ENCODE results near the gene TYW1B.
"Not testable (repeated sequence)": the region's sequence is repeated elsewhere in the genome, so short reads cannot be mapped to it uniquely, and the experiment has no call there.

TYW1B gene, protein sequence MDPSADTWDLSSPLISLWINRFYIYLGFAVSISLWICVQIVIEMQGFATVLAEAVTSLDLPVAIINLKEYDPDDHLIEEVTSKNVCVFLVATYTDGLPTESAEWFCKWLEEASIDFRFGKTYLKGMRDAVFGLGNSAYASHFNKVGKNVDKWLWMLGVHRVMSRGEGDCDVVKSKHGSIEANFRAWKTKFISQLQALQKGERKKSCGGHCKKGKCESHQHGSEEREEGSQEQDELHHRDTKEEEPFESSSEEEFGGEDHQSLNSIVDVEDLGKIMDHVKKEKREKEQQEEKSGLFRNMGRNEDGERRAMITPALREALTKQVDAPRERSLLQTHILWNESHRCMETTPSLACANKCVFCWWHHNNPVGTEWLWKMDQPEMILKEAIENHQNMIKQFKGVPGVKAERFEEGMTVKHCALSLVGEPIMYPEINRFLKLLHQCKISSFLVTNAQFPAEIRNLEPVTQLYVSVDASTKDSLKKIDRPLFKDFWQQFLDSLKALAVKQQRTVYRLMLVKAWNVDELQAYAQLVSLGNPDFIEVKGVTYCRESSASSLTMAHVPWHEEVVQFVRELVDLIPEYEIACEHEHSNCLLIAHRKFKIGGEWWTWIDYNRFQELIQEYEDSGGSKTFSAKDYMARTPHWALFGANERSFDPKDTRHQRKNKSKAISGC

DNA sequence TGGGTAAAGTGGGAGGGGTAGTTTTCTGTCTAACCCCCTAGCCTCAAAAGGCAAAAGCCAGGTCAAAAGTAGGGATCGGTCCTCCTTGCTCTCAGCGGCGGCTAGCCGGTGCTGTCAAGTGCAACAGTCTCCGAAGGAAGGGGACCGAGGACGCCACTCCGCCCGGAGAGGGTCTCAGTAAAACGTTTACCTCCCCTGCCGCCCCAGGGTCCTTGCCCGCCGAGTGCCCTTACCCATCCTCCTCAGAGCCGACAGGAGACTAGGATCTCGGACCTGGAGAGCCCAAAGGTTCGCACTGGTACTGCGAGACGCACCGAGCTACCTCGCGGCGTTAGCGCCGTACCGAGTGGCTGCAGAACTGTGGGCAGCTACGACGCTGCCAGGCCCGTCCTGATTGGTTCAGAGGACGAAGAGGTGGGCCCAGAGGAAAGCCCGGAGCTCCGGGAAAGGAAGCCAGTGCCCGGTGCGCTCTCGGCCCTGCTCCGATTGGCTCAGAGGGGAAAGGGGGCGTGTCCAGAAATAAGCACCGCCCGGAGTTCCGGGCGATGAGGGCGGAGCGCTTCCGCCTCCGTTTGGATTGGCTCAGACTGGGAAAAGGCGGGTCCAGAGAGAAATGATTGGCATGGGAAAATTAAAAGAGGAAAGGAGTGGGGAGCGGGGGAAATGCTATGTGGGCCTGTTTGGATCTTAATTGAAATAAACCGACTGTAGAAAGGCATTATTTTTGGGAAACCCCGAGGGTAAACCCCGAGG is at the start of gene TYW1B:
TYW1B (minus strand) TSS at position 362 of the 753 bp plus-strand sequence; CDS start at position 237, 125 bp downstream.
- peak; percentile 98 for DNase-seq (ENCODE audit: low read depth, low spot score)

DNA sequence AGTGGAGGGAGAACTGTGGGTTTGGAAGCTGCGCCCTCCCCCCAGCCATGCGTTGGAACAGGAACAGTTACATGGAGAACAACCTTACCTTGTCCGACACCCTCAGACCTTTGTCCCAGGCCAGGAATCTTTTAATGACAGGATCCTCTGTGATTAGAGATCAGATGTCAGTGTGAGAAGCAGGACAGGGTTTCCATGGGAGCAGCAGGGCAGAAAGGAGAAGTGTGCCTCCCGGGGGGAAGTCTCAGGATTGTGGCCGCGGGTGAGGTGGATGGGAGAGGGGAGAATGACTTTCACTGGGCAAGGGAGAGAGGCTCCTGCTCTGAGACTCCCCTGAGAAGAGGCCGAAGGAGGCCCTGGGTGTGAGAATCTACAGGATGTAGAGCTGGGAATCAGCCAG is 39.6 kb upstream of the TYW1B start:
- not testable (repeated sequence) for DNase-seq (ENCODE audit: low read depth, low spot score)

DNA sequence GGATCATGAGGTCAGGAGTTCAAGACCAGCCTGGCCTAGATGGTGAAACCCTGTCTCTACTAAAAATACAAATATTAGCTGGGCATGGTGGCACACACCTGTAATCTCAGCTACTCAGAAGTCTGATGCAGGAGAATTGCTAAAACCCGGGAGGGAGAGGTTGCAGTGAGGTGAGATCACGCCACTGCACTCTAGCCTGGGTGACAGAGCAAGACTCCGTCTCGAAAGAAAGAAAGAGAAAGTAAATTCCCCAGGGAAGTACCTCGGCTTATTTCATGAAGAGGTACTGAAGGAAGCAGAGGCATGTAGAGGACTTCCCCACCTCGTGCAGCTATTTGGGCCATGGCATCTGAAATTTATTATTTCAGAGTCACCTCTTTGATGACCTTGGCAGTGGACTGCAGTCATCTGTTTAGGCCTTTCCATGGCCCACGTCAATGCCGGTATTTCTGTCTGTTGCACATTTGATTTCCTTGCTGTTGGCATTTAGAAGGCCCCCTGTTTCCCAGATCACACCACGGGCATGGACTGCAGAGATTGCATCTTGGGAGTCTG is 30.9 kb upstream of the TYW1B start:
- not testable (repeated sequence) for DNase-seq (ENCODE audit: low read depth, low spot score)

DNA sequence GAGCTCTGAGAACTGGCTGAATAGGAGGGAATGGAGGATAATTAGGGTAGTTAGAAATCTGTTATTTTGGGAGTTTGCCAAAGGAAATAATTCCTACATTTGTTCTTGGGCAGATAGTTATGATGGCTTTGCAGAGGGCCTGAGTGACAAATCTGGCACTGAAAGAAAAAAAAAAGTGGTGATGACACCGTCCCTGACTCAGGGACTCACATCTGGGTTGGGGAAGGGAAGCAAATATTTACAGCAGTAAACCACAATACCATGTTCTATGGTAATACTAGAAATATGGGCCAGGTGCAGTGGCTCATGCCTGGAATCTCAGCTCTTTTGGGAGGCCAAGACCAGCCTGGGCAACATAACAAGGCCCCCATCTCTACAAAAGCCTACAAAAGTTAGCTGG is 29.9 kb upstream of the TYW1B start:
- not testable (repeated sequence) for DNase-seq (ENCODE audit: low read depth, low spot score)

DNA sequence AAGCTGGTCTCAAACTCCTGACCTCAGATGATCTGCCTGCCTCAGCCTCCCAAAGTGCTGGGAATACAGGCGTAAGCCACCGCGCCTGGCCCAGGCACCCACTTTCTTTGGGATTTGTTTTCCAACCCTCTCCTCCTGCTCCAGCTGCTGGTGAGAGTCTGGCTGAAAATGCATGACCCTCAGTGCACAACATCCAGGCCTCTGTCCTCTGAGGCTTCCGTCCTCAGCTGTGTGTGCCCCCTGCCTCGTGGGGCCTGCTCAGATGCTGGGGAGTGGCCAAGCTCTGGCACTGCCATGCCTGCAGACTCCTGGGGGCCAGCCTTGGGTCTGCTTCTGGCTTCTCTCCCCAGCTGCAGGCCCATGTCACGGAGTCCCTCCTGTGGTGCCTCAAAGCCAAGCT is 27.3 kb upstream of the TYW1B start:
- DNase-seq (ENCODE audit: low read depth, low spot score) = not testable (repeated sequence)

DNA sequence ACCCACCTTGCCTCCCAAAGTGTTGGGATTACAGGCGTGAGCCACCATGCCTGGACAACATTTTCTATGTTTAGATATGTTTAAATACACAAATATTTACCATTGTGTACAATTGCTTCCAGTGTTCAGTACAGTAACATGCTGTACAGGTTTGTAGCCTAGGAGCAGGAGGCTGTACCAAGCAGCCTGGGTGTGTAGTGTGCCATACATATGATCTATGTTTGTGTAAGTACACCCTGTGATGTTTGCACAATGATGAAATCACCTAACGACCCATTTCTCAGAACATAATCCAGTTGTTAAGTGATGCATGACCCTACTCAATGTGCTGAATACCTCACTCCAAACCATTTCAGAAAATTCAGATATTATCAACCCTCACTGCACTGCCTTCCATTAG is 24.9 kb upstream of the TYW1B start:
- DNase-seq (ENCODE audit: low read depth, low spot score) = not testable (repeated sequence)

DNA sequence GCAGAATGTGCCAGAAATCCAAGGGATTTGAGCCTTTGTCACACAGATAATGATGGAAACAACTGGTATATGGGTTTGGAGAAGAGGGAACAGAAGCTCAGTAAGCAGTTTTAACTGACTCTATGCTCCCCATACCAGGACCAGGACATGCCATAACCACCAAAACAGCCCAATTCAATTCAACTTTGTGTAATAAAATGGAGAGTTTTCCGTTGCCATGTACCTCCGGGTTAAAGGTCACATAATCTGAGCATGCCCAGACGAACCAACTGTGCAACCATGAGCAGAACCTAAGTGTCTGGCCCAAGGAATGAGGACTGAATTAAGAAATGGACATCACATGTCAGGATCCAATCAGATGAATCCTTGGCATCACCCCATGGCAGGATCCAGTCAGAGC is 22.7 kb upstream of the TYW1B start:
- DNase-seq (ENCODE audit: low read depth, low spot score) = not testable (repeated sequence)

DNA sequence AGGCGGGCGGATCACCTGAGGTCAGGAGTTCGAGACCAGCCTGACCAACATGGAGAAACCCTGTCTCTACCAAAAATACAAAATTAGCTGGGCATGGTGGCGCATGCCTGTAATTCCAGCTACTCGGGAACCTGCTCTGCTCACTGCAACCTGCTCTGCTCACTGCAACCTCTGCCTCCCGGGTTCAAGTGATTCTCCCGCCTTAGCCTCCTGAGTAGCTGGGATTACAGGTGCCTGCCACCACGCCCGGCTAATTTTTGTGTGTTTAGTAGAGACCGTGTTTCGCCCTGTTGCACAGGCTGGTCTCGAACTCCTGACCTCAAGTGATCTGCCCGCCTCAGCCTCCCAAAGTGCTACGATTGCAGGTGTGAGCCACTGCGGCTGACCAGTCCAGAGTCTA is 16.1 kb upstream of the TYW1B start:
- DNase-seq (ENCODE audit: low read depth, low spot score) = not testable (repeated sequence)

DNA sequence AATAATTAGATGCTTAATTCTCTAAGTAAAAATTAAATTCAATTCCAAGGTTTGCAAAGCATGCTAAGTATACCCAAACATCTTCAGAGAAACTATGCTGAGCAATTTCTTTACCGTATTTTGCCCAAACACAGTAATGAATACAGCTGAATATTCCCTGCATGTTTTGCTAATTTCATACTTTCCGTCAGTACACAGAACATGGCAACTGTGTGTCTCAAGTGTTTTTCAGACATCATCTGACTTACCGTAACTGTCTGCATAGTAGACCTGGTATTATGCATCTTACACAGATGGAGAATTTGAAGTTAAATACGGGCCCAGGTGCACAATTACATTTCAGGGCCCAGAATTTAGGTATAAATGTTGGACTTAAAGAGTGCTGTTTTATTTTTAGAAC is 15.2 kb upstream of the TYW1B start:
- DNase-seq (ENCODE audit: low read depth, low spot score) = not testable (repeated sequence)

DNA sequence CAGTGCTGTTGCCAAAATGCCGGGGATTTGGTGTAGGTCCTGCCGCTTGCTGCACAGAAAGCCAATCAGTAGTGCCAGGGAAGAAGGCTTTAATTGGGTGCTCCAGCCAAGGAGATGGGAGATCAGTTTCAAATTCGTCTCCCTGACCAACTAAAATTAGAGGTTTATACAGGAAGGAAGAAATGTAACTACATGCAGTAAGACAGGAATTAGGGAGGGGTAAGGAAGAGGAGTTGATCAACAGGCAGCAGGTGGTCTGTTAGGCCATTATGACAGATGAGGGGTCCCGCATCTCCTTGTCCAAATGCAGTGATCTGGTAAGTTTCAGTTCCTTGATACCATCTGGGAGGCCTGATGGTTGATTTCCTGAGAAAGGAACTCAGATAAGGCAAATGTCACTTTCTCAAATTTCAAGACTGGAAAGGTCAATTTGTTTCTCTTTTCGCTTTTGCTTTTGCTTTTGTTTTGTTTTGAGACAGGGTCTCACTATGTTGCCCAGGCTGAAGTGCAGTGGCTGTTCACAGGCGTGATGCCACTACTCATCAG is 13.0 kb upstream of the TYW1B start:
- not testable (repeated sequence) for DNase-seq (ENCODE audit: low read depth, low spot score)

DNA sequence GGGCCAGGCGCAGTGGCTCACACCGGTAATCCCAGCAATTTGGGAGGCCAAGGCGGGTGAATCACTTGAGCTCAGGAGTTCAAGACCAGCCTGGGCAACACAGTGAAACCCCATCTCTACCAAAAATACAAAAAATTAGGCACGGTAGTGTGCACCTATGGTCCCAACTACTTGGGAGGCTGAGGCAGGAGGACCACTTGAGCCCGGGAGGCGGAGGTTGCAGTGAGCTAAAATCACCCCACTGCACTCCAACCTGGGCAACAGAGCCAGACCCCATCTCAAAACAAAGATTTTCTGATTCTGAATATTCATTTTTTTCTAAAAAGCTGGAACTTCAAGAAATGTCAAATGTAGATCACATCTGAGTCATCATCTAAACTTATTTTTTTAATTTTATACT is 10.3 kb upstream of the TYW1B start:
- DNase-seq (ENCODE audit: low read depth, low spot score) = not testable (repeated sequence)

DNA sequence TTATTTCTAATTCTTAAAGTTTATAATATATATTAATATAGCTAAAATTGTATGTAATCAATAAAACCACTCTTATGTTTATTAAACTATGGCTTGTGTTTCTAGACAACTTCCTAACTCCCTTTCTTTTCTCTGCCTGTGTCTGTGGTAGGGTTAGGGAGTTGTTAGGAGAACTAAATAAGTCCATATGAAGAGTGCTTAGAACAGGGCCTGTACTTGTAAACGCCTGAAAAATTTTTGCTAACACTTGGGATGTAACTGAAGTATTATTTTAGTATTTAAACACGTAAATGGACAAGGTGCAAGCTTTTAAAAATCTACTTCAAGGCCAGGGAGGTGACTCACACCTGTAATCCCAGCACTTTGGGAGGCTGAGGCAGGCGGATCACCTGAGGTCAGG is 9.3 kb upstream of the TYW1B start:
- DNase-seq (ENCODE audit: low read depth, low spot score) = not testable (repeated sequence)

DNA sequence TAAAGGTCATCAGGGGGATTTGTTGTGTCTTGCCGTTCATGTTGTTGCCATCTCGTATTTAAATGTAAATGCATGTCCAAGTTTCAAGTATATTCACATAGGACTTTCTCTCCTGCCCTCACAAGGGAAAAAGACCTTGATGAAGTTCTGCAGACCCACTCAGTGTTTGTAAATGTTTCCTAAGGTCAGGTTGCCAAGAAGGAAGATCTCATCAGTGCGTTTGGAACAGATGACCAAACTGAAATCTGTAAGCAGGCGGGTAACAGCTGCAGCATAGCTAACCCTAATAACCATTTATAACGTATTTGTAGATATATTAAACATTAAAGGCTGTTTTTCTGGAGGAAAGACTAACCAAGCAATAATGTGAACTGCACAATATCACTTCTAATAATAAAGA is 2.6 kb upstream of the TYW1B start:
- peak; percentile 8 for DNase-seq (ENCODE audit: low read depth, low spot score)

DNA sequence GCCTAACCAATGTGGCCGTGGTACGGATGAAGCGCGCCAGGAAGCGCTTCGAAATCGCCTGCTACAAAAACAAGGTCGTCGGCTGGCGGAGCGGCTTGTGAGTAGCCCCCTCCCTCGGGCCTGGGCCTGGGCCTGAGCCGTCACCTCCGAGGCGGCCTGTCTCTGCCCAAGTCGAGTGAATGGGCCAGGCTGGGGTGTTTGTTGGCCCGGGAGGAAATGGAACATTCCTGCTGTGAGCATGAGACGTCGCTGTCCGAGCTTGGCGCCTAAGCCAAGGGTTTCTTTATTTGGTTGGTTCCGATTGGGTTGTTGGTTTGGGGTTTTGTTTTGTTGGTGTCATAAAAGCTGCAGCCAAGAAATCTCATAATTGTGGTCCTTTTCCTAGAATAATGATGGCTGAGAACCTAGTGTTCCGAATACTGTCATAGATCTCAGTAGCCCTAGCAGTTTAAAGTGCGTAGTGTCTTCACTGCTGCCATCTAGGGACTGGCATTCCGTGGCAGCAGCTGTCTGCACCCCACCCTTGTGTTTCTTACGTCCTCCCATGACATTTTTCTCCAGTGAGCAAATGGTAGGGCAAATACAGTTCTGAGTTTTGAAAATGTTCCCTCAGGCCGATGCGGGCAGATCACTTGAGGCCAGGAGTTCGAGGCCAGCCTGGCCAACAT is 1.8 kb upstream of the TYW1B start:
- peak; percentile 81 for DNase-seq (ENCODE audit: low read depth, low spot score)

DNA sequence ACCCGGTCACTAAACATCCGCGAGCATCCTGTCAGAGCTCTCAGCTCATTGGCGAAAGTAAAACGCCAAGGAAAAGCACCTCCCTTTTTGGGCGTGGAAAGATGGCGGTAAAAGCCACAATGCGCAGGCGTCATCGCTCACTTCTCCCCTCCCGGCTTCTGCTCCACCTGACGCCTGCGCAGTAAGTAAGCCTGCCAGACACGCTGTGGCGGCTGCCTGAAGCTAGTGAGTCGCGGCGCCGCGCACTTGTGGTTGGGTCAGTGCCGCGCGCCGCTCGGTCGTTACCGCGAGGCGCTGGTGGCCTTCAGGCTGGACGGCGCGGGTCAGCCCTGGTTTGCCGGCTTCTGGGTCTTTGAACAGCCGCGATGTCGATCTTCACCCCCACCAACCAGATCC is 1.3 kb upstream of the TYW1B start:
- DNase-seq (ENCODE audit: low read depth, low spot score) = peak; percentile 99

DNA sequence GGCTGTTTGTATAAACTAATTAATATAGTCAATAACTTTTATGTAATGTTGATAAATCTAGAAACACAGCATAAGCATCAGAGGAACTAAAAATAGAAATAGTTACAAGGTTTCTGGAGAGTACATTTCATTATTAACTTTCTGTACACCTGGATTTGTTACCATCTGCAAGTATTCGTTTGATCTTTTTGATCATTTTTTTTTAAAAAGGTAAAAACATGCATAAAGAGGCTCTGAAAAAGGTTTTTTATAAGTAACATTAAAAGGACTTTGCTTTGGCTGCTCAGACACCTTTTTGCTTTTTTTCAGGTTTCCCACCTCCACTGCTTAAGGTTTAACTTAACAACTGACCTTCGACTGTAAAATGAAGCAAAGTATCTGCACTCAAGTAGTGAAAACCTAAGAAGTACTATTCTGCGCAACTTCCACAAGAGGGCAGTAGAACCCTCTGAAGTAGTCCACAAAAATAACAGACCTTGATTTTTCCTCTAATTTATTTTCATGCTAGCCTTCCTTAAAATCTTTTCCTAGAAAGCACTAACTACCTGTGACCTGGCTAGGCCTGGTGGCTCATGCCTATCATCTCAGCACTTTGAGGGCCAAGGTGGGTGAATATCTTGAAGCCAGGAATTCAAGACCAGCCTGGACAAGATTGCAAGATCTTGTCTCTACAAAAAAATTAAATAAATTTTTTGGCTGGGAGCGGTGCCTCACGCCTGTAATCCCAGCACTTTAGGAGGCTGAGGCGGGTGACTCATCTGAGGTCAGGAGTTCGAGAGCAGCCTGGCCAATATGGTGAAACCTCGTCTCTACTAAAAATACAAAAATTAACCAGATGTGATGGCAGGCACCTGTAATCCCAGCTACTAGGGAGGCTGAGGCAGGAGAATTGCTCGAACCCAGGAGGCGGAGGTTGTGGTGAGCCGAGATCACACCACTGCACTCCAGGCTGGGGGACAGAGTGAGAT is 4.0 kb downstream of the TYW1B start:
- peak; percentile 37 for DNase-seq (ENCODE audit: low read depth, low spot score)

DNA sequence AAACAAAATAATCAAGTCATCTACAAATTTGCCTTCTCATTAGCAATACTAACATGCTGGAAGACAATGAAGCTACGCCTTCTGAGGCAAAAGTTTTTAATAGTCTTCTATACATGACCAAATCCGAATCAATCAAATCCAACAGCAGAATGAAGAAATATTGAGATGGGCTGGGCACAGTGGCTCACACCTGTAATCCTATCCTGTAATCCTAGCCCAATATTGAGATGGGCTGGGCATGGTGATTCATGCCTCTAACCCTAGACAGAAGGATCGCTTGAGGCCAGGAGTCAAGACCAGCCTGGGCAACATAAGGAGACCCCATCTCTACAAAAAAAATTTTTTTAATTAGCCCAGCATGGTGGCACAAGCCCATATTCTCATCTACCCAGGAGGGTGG is 5.5 kb downstream of the TYW1B start:
- not testable (repeated sequence) for DNase-seq (ENCODE audit: low read depth, low spot score)

DNA sequence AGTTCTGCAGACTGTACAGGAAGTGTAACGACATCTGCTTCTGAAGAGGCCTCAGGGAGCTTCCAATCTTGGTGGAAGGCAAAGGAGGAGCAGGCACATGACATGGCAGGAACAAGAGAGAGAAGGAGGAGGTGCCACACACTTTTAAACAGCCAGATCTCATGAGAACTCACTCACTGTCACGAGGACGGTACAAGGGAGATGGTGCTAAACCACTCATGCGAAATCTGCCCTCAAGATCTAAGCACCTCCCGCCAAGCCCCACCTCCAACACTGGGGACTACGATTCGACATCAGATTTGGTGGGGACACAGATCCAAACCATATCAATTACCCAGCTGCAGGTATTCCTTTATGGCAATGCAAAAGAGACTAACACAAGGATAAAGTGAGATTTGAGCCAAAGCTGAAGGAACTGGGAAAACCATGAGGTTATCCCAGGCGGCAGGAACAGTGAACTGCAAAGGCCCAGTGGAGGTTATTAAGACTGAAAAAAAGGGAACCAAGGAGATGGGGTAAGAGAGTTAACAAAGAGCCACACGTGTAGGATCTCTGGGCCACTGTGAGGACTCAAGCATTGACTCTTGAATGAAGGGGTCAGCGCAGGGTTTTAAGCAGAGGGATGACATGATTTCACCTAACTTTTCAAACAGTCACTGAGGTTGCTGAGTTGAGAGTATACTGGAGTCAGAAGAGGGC is 9.2 kb downstream of the TYW1B start:
- not testable (repeated sequence) for DNase-seq (ENCODE audit: low read depth, low spot score)

DNA sequence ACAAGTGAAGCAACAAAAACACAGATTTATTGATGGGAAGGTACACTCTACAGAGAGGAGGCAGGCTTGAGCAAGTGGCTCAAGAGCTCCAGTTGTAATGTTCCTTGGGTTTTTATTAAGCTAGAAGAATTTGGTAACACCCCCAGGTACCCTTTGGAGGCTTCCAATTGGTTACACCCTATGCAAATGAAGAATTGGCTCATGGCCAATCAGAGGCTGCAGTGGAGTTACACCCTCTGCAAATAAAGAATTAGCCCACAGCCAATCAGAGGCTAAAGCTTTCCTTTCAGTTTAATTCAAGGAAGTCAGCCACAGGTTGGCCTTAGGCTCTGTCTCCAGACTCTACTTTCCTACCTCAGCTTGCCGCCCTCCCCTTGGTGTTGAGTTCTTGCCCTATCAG is 10.3 kb downstream of the TYW1B start:
- DNase-seq (ENCODE audit: low read depth, low spot score) = not testable (repeated sequence)
